CD4-positive, alpha-beta T cell treated with Interleukin-15 for 4 hours (primary cell): Measurements from ENCODE around the gene SUCO.
"Not testable (repeated sequence)": the region's sequence is repeated elsewhere in the genome, so short reads cannot be mapped to it uniquely, and the experiment has no call there.

ENCODE experiments used
- DNase-seq: peaks from one replicate; pipeline ENCODE4 v3.0.0-alpha.2; 2020; ENCODE audit warnings: low spot score

The SUCO gene

DNA sequence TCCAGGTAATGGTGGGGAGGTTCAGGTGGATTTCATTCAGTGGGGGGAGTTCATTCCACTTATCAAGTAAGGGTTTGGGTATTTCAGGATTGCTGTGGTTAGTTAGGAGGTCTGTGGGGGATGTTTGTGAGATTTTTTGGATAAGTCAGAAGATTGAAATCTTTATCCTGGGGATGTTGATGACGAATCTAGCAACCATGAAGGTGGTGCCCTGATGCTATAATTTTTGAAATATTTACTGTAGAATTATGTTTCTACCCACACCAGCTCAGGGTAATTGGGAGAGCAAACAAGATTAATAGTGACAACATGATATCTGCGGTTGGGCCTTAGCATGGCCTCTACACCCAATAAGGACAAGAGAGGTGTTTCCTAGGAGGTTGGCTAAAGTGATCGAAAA, 28.3 kb downstream of the SUCO start:
- DNase-seq: no peak

- DNase-seq: no peak
These were observed 33.4 kb downstream of the SUCO start for GRCh38 chr1:172566196-172566997.

GRCh38 chr1:172567720-172568119, 34.8 kb downstream of the SUCO start:
- DNase-seq: no peak

DNA sequence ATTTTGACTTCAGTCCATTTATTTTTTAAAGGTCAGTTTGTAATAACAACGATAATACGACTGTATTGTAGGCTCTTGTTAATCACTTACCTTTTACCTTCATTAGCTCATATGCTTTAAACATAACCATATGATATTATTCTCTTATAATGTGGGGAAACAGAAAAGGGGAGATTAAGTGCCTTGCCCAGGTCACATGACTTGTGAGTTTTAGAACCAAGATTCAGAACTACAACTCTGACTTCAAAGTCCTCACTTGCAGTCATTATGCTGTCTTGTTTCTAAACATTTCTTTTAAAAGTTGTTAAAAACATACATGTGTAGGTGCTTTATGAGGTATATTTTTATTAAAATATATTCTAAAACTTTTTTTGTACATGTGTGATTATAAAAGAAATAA, 41.1 kb downstream of the SUCO start:
- DNase-seq: no peak

DNA sequence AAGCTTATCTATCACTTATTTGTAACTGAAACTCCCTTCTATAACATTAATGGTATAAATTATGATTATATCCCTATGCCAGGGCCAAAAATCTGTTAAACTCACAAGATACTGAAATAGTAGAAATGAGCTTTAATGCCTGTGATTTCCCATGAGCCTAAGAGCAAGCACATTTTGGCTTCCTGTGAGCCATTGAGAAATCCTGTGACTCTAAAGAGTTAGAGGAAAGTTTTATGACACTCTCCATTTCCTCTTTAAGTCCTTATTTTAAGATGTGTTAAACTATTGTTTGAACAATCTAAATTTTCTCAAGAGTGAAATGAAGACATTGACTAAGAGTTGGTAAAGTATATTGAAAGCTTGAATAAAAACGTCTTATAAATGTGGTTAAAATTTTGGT, 45.6 kb downstream of the SUCO start:
- no peak for DNase-seq

- DNase-seq: no peak
These were observed 48.3 kb downstream of the SUCO start for GRCh38 chr1:172581273-172581672.

DNA sequence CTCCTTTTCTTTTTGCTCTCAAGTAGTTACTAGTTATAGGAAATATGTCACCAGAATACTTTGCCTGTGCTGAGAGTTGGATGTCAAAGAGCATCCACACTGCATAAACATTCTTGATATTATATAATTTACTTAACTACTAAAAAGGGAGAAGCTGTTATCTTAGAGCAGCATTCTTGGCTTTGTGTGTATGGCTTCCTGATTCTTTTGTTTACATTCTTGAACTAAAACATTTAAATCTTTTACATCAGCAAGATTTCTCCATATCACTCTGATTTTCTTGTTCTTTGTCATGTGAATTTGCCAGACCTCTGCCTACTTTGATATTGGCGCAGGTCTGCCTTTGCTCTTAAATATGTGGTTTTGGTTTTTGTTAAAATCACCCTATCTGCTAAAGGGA, 48.8 kb downstream of the SUCO start:
- DNase-seq: no peak

- DNase-seq: no peak
These were observed 49.9 kb downstream of the SUCO start for GRCh38 chr1:172582889-172583288.

DNA sequence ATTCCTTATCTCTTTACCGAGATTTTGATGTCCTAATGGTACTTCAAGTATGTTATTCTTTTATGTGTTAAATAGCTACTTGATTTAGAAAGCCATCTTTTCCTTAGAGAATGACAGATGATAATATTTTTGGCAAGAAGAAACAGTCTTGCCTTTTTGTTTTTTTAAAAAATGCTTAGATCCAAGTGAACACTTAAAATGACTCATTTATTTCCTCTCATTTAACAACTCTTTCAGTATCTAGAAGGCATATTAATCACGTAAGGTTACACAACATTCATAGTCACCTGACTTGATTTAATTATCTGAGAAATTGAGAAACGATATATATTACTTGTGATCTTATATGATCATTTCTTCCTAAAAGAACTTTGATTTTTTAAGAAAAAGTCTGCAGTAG, 52.4 kb downstream of the SUCO start:
- DNase-seq: no peak

GRCh38 chr1:172585861-172586260, 52.9 kb downstream of the SUCO start:
- DNase-seq: no peak

GRCh38 chr1:172588296-172589291, 55.6 kb downstream of the SUCO start:
- no peak for DNase-seq

DNA sequence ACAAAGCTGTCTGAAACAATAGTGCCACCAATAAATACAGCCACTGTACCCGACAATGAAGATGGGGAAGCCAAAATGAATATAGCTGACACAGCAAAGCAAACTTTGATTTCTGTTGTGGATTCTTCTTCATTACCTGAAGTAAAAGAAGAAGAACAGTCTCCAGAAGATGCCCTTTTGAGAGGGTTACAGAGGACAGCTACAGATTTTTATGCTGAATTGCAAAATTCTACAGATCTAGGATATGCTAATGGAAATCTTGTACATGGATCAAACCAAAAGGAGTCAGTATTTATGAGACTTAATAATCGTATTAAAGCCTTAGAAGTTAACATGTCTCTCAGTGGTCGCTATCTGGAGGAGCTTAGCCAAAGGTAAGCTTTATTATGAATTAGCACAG, 56.6 kb downstream of the SUCO start:
- DNase-seq: no peak

- DNase-seq: not testable (repeated sequence)
These were observed 58.5 kb downstream of the SUCO start for GRCh38 chr1:172591429-172591828.

DNA sequence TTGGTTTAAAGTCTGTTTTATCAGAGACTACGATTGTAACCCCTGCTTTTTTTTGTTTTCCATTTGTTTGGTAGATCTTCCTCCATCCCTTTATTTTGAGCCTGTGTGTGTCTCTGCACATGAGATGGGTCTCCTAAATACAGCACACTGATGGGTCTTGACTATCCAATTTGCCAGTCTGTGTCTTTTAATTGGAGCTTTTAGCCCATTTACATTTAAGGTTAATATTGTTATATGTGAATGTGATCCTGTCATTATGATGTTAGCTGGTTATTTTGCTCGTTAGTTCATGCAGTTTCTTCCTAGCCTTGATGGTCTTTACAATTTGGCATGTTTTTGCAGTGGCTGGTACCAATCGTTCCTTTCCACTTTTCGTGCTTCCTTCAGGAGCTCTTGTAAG, 62.1 kb downstream of the SUCO start:
- not testable (repeated sequence) for DNase-seq

- DNase-seq: not testable (repeated sequence)
These were observed 63.8 kb downstream of the SUCO start for GRCh38 chr1:172596782-172597181.

DNA sequence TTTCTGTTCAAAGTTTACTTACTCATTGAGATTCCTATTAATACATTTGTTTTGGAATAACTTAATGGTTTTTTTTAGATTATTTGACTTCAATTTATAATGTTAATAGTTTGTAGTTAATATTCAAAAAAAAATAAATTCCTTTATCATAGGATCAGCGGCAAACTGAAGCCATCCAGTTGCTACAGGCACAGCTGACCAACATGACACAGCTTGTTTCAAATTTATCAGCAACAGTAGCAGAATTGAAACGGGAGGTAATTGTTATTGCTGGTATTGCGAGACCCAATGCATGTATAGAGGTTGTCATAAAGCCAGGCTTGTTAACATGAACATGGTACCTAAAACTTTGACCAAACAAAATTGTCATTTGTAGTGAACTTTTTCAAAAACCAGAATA, 67.0 kb downstream of the SUCO start:
- no peak for DNase-seq

DNA sequence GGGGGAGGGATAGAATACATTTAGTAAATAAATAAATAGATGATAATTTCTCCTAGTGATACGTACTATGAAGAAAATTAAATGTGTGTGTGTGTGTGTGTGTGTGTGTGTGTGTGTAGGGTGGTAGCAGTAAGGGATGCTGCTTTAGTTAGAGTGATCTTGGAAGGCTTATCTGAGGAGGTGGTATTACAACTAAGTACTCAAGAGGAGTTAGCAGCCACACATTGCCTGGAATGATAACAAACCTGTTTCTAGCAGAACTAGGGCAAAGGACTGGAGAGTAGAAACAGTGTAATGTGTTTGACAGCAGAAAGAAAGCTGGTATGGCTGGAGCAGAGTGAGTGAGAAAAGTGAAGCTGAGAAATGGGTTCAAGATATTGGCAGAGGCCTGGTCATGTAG, 67.7 kb downstream of the SUCO start:
- DNase-seq: no peak

GRCh38 chr1:172601046-172601630, 68.2 kb downstream of the SUCO start:
- DNase-seq: no peak

- DNase-seq: no peak
These were observed 69.8 kb downstream of the SUCO start for GRCh38 chr1:172602706-172603105.

GRCh38 chr1:172603816-172604215, 70.9 kb downstream of the SUCO start:
- DNase-seq: no peak

- DNase-seq: no peak
These were observed 72.7 kb downstream of the SUCO start for GRCh38 chr1:172605641-172606040.

GRCh38 chr1:172607145-172607544, 74.2 kb downstream of the SUCO start:
- no peak for DNase-seq
